BLaER1 (cell line): ENCODE data around the gene NDUFA6.

ENCODE experiments used
- H3K27ac ChIP-seq: shearing (Covaris generic); formaldehyde crosslinking; 2 replicates; pipeline ENCODE4 v1.8.1; 2022
- H3K27me3 ChIP-seq: shearing (Covaris generic); formaldehyde crosslinking; 2 replicates; pipeline ENCODE4 v1.8.1; 2022
- H3K36me3 ChIP-seq: shearing (Covaris generic); formaldehyde crosslinking; 2 replicates; pipeline ENCODE4 v1.8.1; 2022
- H3K4me1 ChIP-seq: shearing (Covaris generic); formaldehyde crosslinking; 2 replicates; pipeline ENCODE4 v1.8.1; 2022
- H3K4me2 ChIP-seq: shearing (Covaris generic); formaldehyde crosslinking; 2 replicates; pipeline ENCODE4 v1.8.1; 2022
- H3K4me3 ChIP-seq: shearing (Covaris generic); formaldehyde crosslinking; 2 replicates; pipeline ENCODE4 v1.8.1; 2022
- H3K9ac ChIP-seq: shearing (Covaris generic); formaldehyde crosslinking; 2 replicates; pipeline ENCODE4 v1.8.1; 2022
- H3K9me3 ChIP-seq: shearing (Covaris generic); formaldehyde crosslinking; 2 replicates; pipeline ENCODE4 v1.8.1; 2022
- H4K20me1 ChIP-seq: shearing (Covaris generic); formaldehyde crosslinking; 2 replicates; pipeline ENCODE4 v1.8.1; 2022
- Cebpa-rat ChIP-seq: shearing (Covaris generic); IDR thresholded peaks from 2 replicates; pipeline ENCODE4 v1.8.1; 2022

The NDUFA6 gene

DNA sequence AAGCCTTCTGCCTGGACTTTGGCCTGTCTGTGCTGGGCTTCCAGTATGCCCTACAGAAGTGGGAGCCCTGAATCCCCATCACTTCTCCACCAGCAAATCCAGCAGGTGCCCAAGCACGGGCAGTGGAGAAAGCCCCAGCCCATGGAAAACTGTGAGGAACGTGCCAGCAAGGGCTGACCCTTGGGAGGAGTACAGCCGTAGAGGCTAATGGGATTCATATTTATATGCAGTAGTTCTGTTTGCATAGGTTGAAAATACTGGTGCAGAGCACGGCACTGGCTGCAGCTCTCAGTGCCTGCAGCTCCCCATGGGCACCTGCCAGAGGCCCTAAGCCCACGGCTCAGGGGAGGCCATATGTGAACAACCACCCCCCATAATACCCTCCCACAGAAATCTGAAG lies 30.1 kb downstream of the NDUFA6 start:
- no peak overlapping the region for H3K4me3 ChIP-seq
- TF ChIP-seq Cebpa-rat: no peak
- no peaks in the 10 kb centered on the region for H3K27me3 ChIP-seq
- H4K20me1 ChIP-seq: no peaks in the 10 kb centered on the region
- no peaks in the 10 kb centered on the region for H3K4me1 ChIP-seq
- H3K4me2 ChIP-seq: no peak overlapping the region
- H3K9ac ChIP-seq: no peak overlapping the region
- no peak overlapping the region for H3K27ac ChIP-seq
- peaks cover 71% of the 10 kb centered on the region for H3K36me3 ChIP-seq
- peaks cover 29% of the 10 kb centered on the region for H3K9me3 ChIP-seq

- Histone ChIP-seq H4K20me1 (no peaks in the 10 kb centered on the region), H3K4me2 (no peak overlapping the region), H3K9ac (no peak overlapping the region), H3K27ac (no peak overlapping the region), H3K27me3 (no peaks in the 10 kb centered on the region), H3K9me3 (peaks cover 29% of the 10 kb centered on the region), H3K4me1 (no peaks in the 10 kb centered on the region), H3K36me3 (peaks cover 47% of the 10 kb centered on the region), H3K4me3 (no peak overlapping the region)
- TF ChIP-seq Cebpa-rat: no peak
These were observed 33.6 kb downstream of the NDUFA6 start for GRCh38 chr22:42056757-42057511.

DNA sequence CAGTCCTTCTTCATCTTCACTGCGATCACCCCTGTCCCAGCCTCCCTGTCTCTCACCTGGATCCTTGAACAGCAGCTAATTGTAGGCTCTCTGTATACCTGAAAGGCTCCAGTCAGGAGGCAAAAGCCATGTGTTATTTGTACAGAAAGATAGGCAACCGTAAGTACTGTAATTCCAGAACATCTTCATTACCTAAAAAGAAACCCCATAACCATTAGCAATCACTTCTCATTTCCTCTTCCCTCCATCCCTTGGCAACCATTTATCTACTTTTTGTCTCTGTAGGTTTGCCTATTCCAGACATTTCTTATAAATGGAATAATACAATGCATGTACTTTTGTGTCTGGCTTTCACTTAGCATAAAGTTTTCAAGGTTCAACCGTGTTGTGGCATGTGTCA lies 37.8 kb downstream of the NDUFA6 start:
- Histone ChIP-seq H3K9ac (no peak overlapping the region), H3K4me2 (no peak overlapping the region)
- no peak for TF ChIP-seq Cebpa-rat

DNA sequence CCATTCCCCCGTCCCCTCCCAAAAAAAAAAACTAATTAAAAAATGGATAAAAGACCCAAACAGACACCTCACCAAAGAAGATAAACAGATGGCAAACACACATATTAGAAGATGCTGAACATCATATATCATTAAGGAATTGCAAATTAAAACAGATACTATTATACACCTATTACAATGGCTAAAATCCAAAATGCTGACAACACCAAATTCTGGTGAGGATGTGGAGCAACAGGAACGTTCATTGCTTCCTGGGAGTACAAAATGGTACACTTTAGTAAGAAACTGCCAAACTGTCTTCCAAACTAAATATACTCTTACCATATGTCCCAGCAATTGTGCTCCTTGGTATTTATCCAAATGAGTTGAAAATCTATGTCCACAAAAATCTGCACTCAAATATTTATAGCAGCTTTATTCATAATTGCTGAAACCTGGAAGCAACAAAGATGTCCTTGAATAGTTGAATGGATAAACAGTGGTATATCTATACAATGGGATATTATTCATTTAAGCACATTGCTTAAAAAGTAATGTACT lies 39.9 kb downstream of the NDUFA6 start:
- TF ChIP-seq Cebpa-rat: no peak

More for the DNA sequence above, 37.8 kb downstream of the NDUFA6 start:
- no peaks in the 10 kb centered on the region for H4K20me1 ChIP-seq
- no peaks in the 10 kb centered on the region for H3K27me3 ChIP-seq
- no peak overlapping the region for H3K27ac ChIP-seq
- no peak overlapping the region for H3K4me3 ChIP-seq
- peaks cover 13% of the 10 kb centered on the region for H3K9me3 ChIP-seq
- peaks cover 6% of the 10 kb centered on the region; the same call in 1 of the 2 replicates for H3K36me3 ChIP-seq
- no peaks in the 10 kb centered on the region for H3K4me1 ChIP-seq

DNA sequence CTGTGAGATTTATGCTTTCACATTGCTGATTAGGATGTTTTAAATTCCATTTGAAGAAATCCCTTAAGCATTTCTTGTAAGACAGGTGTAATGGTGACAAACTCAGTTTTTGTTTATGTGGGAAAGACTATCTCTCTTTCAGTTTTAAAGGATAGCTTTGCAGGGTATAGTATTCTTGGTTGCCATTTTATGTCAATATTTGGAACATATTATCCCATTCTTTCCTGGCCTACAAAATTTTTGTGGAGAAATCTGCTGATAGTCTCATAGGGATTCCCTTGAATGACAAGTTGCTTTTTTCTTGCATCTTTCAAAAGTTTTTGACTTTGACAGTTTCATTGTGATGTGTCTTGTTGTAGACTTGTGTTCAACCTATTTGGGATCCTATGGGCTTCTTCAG lies 48.8 kb downstream of the NDUFA6 start:
- Histone ChIP-seq H3K36me3 (peaks cover 10% of the 10 kb centered on the region; the same call in 1 of the 2 replicates), H3K27me3 (no peaks in the 10 kb centered on the region), H3K4me1 (no peaks in the 10 kb centered on the region), H3K9me3 (peaks cover 35% of the 10 kb centered on the region), H3K9ac (no peak overlapping the region), H3K27ac (no peak overlapping the region), H3K4me2 (no peak overlapping the region), H3K4me3 (no peak overlapping the region), H4K20me1 (no peaks in the 10 kb centered on the region)
- no peak for TF ChIP-seq Cebpa-rat

More for the DNA sequence above, 39.9 kb downstream of the NDUFA6 start:
- Histone ChIP-seq H3K36me3 (no peaks in the 10 kb centered on the region), H3K27ac (no peak overlapping the region), H3K27me3 (no peaks in the 10 kb centered on the region), H3K9me3 (no peaks in the 10 kb centered on the region), H3K4me1 (no peaks in the 10 kb centered on the region), H4K20me1 (no peaks in the 10 kb centered on the region), H3K4me2 (no peak overlapping the region), H3K4me3 (no peak overlapping the region), H3K9ac (no peak overlapping the region)

- no peak overlapping the region for H3K4me2 ChIP-seq
- no peak overlapping the region for H3K4me3 ChIP-seq
- no peaks in the 10 kb centered on the region for H3K27me3 ChIP-seq
- no peak overlapping the region for H3K27ac ChIP-seq
- H3K36me3 ChIP-seq: peaks cover 10% of the 10 kb centered on the region; the same call in 1 of the 2 replicates
- H4K20me1 ChIP-seq: no peaks in the 10 kb centered on the region
- H3K9ac ChIP-seq: no peak overlapping the region
- TF ChIP-seq Cebpa-rat: no peak
- peaks cover 48% of the 10 kb centered on the region for H3K9me3 ChIP-seq
- no peaks in the 10 kb centered on the region for H3K4me1 ChIP-seq
These were observed 51.3 kb downstream of the NDUFA6 start for GRCh38 chr22:42039271-42039670.
